ENCODE data around the gene ARHGEF39.

GRCh38 chr9:35690614-35691333 lies 25.8 kb upstream of the ARHGEF39 start:
- TF ChIP-seq ZNF41 (CRISPR knock-in tag; conservative IDR thresholded peaks at IDR 0.05) (no peak), MEF2A (IDR thresholded peaks at IDR 0.05; ENCODE audit: control insufficient read depth, low read depth, low read length) (no peak), POLR2AphosphoS5 (IDR thresholded peaks at IDR 0.05; ENCODE audit: control insufficient read depth, insufficient read depth, low read depth, low read length) (no peak), TAF9B (IDR thresholded peaks at IDR 0.05; ENCODE audit: partially characterized antibody) (no peak), ATF3 (IDR thresholded peaks at IDR 0.05) (no peak), ATF3 (CRISPR knock-in tag; conservative IDR thresholded peaks at IDR 0.05) (no peak), TAF1 (IDR thresholded peaks at IDR 0.05; ENCODE audit: control insufficient read depth, extremely low read depth, insufficient read depth, low read length, severe bottlenecking) (no peak), ZNF696 (CRISPR knock-in tag; conservative IDR thresholded peaks at IDR 0.05) (no peak), TCF3 (CRISPR knock-in tag; IDR thresholded peaks at IDR 0.05) (no peak), ZNF316 (IDR thresholded peaks at IDR 0.05) (no peak), ESRRA (IDR thresholded peaks at IDR 0.05; ENCODE audit: borderline replicate concordance, low read depth) (no peak), MED1 (CRISPR knock-in tag; IDR thresholded peaks at IDR 0.05; ENCODE audit: borderline replicate concordance) (no peak), ZFX (CRISPR knock-in tag; IDR thresholded peaks at IDR 0.05) (peak; percentile 38)
- TF ChIP-seq, protein P1, sequence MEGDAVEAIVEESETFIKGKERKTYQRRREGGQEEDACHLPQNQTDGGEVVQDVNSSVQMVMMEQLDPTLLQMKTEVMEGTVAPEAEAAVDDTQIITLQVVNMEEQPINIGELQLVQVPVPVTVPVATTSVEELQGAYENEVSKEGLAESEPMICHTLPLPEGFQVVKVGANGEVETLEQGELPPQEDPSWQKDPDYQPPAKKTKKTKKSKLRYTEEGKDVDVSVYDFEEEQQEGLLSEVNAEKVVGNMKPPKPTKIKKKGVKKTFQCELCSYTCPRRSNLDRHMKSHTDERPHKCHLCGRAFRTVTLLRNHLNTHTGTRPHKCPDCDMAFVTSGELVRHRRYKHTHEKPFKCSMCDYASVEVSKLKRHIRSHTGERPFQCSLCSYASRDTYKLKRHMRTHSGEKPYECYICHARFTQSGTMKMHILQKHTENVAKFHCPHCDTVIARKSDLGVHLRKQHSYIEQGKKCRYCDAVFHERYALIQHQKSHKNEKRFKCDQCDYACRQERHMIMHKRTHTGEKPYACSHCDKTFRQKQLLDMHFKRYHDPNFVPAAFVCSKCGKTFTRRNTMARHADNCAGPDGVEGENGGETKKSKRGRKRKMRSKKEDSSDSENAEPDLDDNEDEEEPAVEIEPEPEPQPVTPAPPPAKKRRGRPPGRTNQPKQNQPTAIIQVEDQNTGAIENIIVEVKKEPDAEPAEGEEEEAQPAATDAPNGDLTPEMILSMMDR (IDR thresholded peaks at IDR 0.05 in 2 of 3, conservative IDR thresholded peaks at IDR 0.05 in 1 of 3; ENCODE audit: insufficient read depth in 2 of 3, low read depth in 1 of 3, low read length in 3 of 3), result no peak
